Prostate gland (tissue), 2 donors: ENCODE results near the gene SARM1. TPM values are rescaled to one million over a fixed set of nuclear protein-coding genes. Genes with fewer than 3 reads are reported as not detected.

Source experiments
- DNase-seq: peaks from one replicate; pipeline ENCODE4 v3.0.0-alpha.2; 2019; ENCODE audit warnings: low spot score
- H3K27ac ChIP-seq, 2 donors: fragments of 200-600 bp; sonication (generic); 2 replicates each; pipeline ENCODE4 v1.5.1; 2017 to 2019
- H3K27me3 ChIP-seq: fragments of 200-600 bp; sonication (generic); replicated peaks from 2 replicates; pipeline ENCODE4 v1.5.1; 2019; ENCODE audit not compliant: insufficient read depth
- H3K36me3 ChIP-seq, 2 donors: fragments of 200-600 bp; sonication (generic); 1 replicate in 1 of 2; 2 replicates in 1 of 2; pipeline versions ENCODE4 v1.5.1 to v1.8.1; 2017 to 2019
- H3K4me1 ChIP-seq: fragments of 200-600 bp; sonication (generic); replicated peaks from 2 replicates; pipeline ENCODE4 v1.5.1; 2019
- H3K4me3 ChIP-seq, 2 donors: fragments of 200-600 bp; sonication (generic); 2 replicates each; pipeline ENCODE4 v1.5.1; 2017 to 2019
- H3K9me3 ChIP-seq: fragments of 200-600 bp; sonication (generic); 2 replicates; pipeline ENCODE4 v1.5.1; 2017
- CTCF ChIP-seq, 4 experiments: fragments of 200-600 bp in 2 of 4; fragments of 450-650 bp in 2 of 4; sonication (generic) in 2 of 4; IDR thresholded peaks; 1 replicate in 3 of 4; 2 replicates in 1 of 4; pipeline ENCODE4 v1.5.1; 2016 to 2019; ENCODE audit warnings: antibody characterized with exemption in 4 of 4, mild to moderate bottlenecking in 2 of 4, moderate library complexity in 2 of 4
- POLR2A ChIP-seq: fragments of 450-650 bp; IDR thresholded peaks from one replicate; pipeline ENCODE4 v1.6.1; 2016; ENCODE audit warnings: antibody characterized with exemption, mild to moderate bottlenecking
- POLR2AphosphoS5 ChIP-seq: sonication (generic); formaldehyde crosslinking; IDR thresholded peaks from one replicate; pipeline ENCODE4 v1.6.1; 2017; ENCODE audit warnings: antibody characterized with exemption
- WGBS: methylation state at CpG from one replicate; pipeline ENCODE4 v1.1.5; 2018; 5-methylcytosine and 5-hydroxymethylcytosine counted together
- intact Hi-C: fragments of 100-400 bp; cut with DNase I; formaldehyde crosslinking; loops from one replicate; pipeline ENCODE4 v1.14.2; 2022
- total RNA-seq, 2 donors: library from RNA; depleted of rRNA; stranded (reverse); fragments of >200 nt; gene quantifications; one replicate each; pipeline ENCODE4 v1.1.0, GENCODE V29; 2016

SARM1 gene
- total RNA-seq, 2 donors from 2014 or later = 20.6 to 21.4 TPM

GRCh38 chr17:28348979-28349378 is 22.5 kb upstream of the SARM1 start:
- peaks cover 6 to 22% of the 10 kb centered on the region in 2 donors for H3K36me3 ChIP-seq
- no peak overlapping the region for H3K27ac ChIP-seq
- 61% methylated on average over 3 of the region's 3 CpGs for WGBS
- TF ChIP-seq POLR2A = no peak
- TF ChIP-seq CTCF (IDR thresholded peaks at IDR 0.05) = no peak
- TF ChIP-seq POLR2AphosphoS5 = no peak
- intact Hi-C loops = no loop called here
- H3K27me3 ChIP-seq = no peaks in the 10 kb centered on the region
- H3K4me3 ChIP-seq = no peak overlapping the region
- no peaks in the 10 kb centered on the region for H3K9me3 ChIP-seq
- no peak for DNase-seq
- H3K4me1 ChIP-seq = no peaks in the 10 kb centered on the region

- intact Hi-C loops = loop anchor here (10.0 kb wide), 1 partner anchor 455 kb away; the partner anchor contains the start of gene LYRM9
- Histone ChIP-seq H3K27me3 (no peaks in the 10 kb centered on the region), H3K27ac (no peak overlapping the region), H3K36me3 (peaks cover 6 to 26% of the 10 kb centered on the region in 2 donors), H3K4me3 (no peak overlapping the region), H3K4me1 (no peaks in the 10 kb centered on the region), H3K9me3 (no peaks in the 10 kb centered on the region)
- WGBS = 92% methylated on average over 7 of the region's 7 CpGs
- no peak for TF ChIP-seq CTCF (IDR thresholded peaks at IDR 0.05)
- DNase-seq = no peak
Measured at GRCh38 chr17:28350271-28350670, 21.2 kb upstream of the SARM1 start.

- under 1% methylated on average over 41 of the region's 80 CpGs for WGBS
- peak within 1 kb of the TSS; percentile 90 to 100 for H3K4me3 ChIP-seq
- H3K27me3 ChIP-seq = no peaks in the 10 kb centered on the region
- no peaks in the 10 kb centered on the region for H3K9me3 ChIP-seq
- peaks cover 5% of the 10 kb centered on the region for H3K4me1 ChIP-seq
- H3K36me3 ChIP-seq = peaks cover 9 to 19% of the 10 kb centered on the region in 2 donors
- H3K27ac ChIP-seq = peak within 1 kb of the TSS; percentile 82
- intact Hi-C loops = loop anchor here (1.0 to 10.0 kb wide), 2 partner anchors 21 to 462 kb away; partner anchors contain the start of gene LYRM9
- peak; percentile 100 for TF ChIP-seq POLR2AphosphoS5
- peak; percentile 76 for TF ChIP-seq POLR2A
- TF ChIP-seq CTCF (IDR thresholded peaks at IDR 0.05) = peak in 3 of 4 experiments; percentile 11 to 48 (median 42)
- peak; percentile 93 for DNase-seq
Measured at GRCh38 chr17:28357061-28357900, 14.2 kb upstream of the SARM1 start, which contains the start of gene POLDIP2. TSS of gene POLDIP2 (minus strand) at chr17:28357527. CDS start at chr17:28357448, 79 bp downstream.

GRCh38 chr17:28357901-28358197 is 13.6 kb upstream of the SARM1 start:
- no peaks in the 10 kb centered on the region for H3K9me3 ChIP-seq
- intact Hi-C loops = loop anchor here (1.0 to 10.0 kb wide), 2 partner anchors 22 to 463 kb away; partner anchors contain the start of gene LYRM9
- WGBS = 2% methylated on average over 4 of the region's 4 CpGs
- DNase-seq = no peak
- H3K36me3 ChIP-seq = peaks cover 9 to 15% of the 10 kb centered on the region in 2 donors
- TF ChIP-seq POLR2AphosphoS5 = no peak
- no peak for TF ChIP-seq POLR2A
- TF ChIP-seq CTCF (IDR thresholded peaks at IDR 0.05) = no peak
- peak overlapping the region; percentile 90 to 100 for H3K4me3 ChIP-seq
- H3K27me3 ChIP-seq = no peaks in the 10 kb centered on the region
- H3K27ac ChIP-seq = peak overlapping the region; percentile 82
- H3K4me1 ChIP-seq = peaks cover 5% of the 10 kb centered on the region

- Histone ChIP-seq H3K36me3 (peaks cover 3 to 9% of the 10 kb centered on the region in 2 donors), H3K4me1 (peaks cover 4% of the 10 kb centered on the region), H3K9me3 (no peaks in the 10 kb centered on the region), H3K27me3 (no peaks in the 10 kb centered on the region), H3K4me3 (no peak overlapping the region), H3K27ac (no peak overlapping the region)
- WGBS = 87% methylated on average over 5 of the region's 5 CpGs
- TF ChIP-seq POLR2A (no peak), POLR2AphosphoS5 (no peak), CTCF (IDR thresholded peaks at IDR 0.05) (no peak)
- DNase-seq = no peak
- intact Hi-C loops = no loop called here
Measured at GRCh38 chr17:28363186-28363585, 8.3 kb upstream of the SARM1 start.
